IMR-90 (cell line): Measurements from ENCODE around the gene WNT7B. TPM values are rescaled to one million over a fixed set of nuclear protein-coding genes. Genes with fewer than 3 reads are reported as not detected.

ENCODE experiments used
- ATAC-seq: fragments of 200-7000 bp; cut with Tn5 transposase; 2 replicates; pipeline ENCODE4 v1.9.1; 2020; ENCODE audit warnings: low read depth, mild to moderate bottlenecking, moderate library complexity
- BruUV-seq: library from RNA; stranded (reverse); fragments of 400-500 nt; replicated peaks from 2 replicates; lab custom pipeline; 2021; lab: Mats Ljungman, UMichigan
- CTCF ChIA-PET: fragments of 300-600 bp; formaldehyde crosslinking; extraction: SDS; loops from one replicate; lab custom pipeline; 2021; ENCODE audit warnings: antibody characterized with exemption; lab: Yijun Ruan, JAX
- POLR2A ChIA-PET: fragments of 300-600 bp; sonication (Branson Sonifier 250); formaldehyde crosslinking; loops from one replicate; lab custom pipeline; 2022; ENCODE audit warnings: antibody characterized with exemption; ENCODE audit not compliant: unreplicated experiment; lab: Charles Lee
- DNase-seq: peaks from one replicate; pipeline ENCODE4 v3.0.0; 2013
- H2AFZ ChIP-seq: replicated peaks from 2 replicates; pipeline ENCODE3; 2013; ENCODE audit warnings: low read length, mild to moderate bottlenecking; ENCODE audit not compliant: poor library complexity
- H2AK5ac ChIP-seq: 2 replicates; pipeline ENCODE4 v1.6.1; 2013; ENCODE audit warnings: low read depth, low read length, inconsistent platforms
- H2AK9ac ChIP-seq: replicated peaks from 2 replicates; pipeline ENCODE3; 2013; ENCODE audit warnings: mild to moderate bottlenecking, low read depth, low read length, moderate library complexity; ENCODE audit not compliant: poor library complexity
- H2BK120ac ChIP-seq: 2 replicates; pipeline ENCODE4 v1.6.1; 2013; ENCODE audit warnings: low read depth, low read length, inconsistent platforms
- H2BK15ac ChIP-seq: 3 replicates; pipeline ENCODE4 v1.6.1; 2013; ENCODE audit warnings: low read depth, low read length, inconsistent platforms
- H2BK20ac ChIP-seq: 2 replicates; pipeline ENCODE4 v1.6.1; 2013; ENCODE audit warnings: low read depth, mild to moderate bottlenecking, inconsistent platforms, low read length, moderate library complexity
- H2BK5ac ChIP-seq: 2 replicates; pipeline ENCODE4 v1.6.1; 2013; ENCODE audit warnings: mild to moderate bottlenecking, low read depth, low read length, inconsistent platforms; ENCODE audit not compliant: poor library complexity, severe bottlenecking
- H3K14ac ChIP-seq: replicated peaks from 2 replicates; pipeline ENCODE4 v1.6.1; 2013; ENCODE audit warnings: low read depth, low read length, inconsistent platforms
- H3K18ac ChIP-seq: 2 replicates; pipeline ENCODE4 v1.6.1; 2013; ENCODE audit warnings: low read depth, low read length, control low read depth
- H3K23ac ChIP-seq: 2 replicates; pipeline ENCODE4 v1.6.1; 2013; ENCODE audit warnings: low read depth, low read length, inconsistent platforms
- H3K27ac ChIP-seq: 2 replicates; pipeline ENCODE4 v1.5.1; 2013; ENCODE audit warnings: mild to moderate bottlenecking, control low read depth, low read length; ENCODE audit not compliant: insufficient read depth
- H3K27me3 ChIP-seq: 2 replicates; pipeline ENCODE4 v1.6.1; 2013; ENCODE audit warnings: low read length; ENCODE audit not compliant: control insufficient read depth, insufficient read depth
- H3K36me3 ChIP-seq: 2 replicates; pipeline ENCODE4 v1.6.1; 2013; ENCODE audit warnings: low read length, mixed read lengths; ENCODE audit not compliant: control insufficient read depth, insufficient read depth
- H3K4ac ChIP-seq: 2 replicates; pipeline ENCODE4 v1.6.1; 2013; ENCODE audit warnings: low read depth, low read length, inconsistent platforms
- H3K4me1 ChIP-seq: 2 replicates; pipeline ENCODE4 v1.6.1; 2013; ENCODE audit warnings: low read length, mixed read lengths; ENCODE audit not compliant: control insufficient read depth, insufficient read depth
- H3K4me2 ChIP-seq: 2 replicates; pipeline ENCODE4 v1.6.1; 2013; ENCODE audit warnings: low read depth, mild to moderate bottlenecking, control low read depth, low read length, moderate library complexity
- H3K4me3 ChIP-seq: 2 replicates; pipeline ENCODE4 v1.5.1; 2013; ENCODE audit warnings: low read depth, mild to moderate bottlenecking, control low read depth, low read length, moderate library complexity; ENCODE audit not compliant: insufficient read depth
- H3K56ac ChIP-seq: 2 replicates; pipeline ENCODE4 v1.6.1; 2013; ENCODE audit warnings: low read length, inconsistent platforms; ENCODE audit not compliant: insufficient read depth; ENCODE audit errors: extremely low read depth
- H3K79me1 ChIP-seq, 2 experiments: 2 replicates each; pipeline ENCODE4 v1.6.1; 2013; ENCODE audit warnings: low read length in 2 of 2, inconsistent platforms in 1 of 2, low read depth in 1 of 2
- H3K9ac ChIP-seq: 2 replicates; pipeline ENCODE4 v1.6.1; 2013; ENCODE audit warnings: low read depth, low read length, control low read depth
- H3K9me1 ChIP-seq: 2 replicates; pipeline ENCODE4 v1.6.1; 2013; ENCODE audit warnings: low read length, inconsistent platforms; ENCODE audit not compliant: insufficient read depth
- H3K9me3 ChIP-seq: 2 replicates; pipeline ENCODE4 v1.6.1; 2013; ENCODE audit warnings: low read length; ENCODE audit not compliant: control insufficient read depth, insufficient read depth
- H4K20me1 ChIP-seq: 2 replicates; pipeline ENCODE4 v1.6.1; 2013; ENCODE audit warnings: low read length, inconsistent platforms; ENCODE audit not compliant: insufficient read depth
- H4K5ac ChIP-seq: 2 replicates; pipeline ENCODE4 v1.6.1; 2013; ENCODE audit warnings: mild to moderate bottlenecking, low read depth, low read length, control low read depth
- H4K8ac ChIP-seq, 2 experiments: 2 replicates each; pipeline ENCODE4 v1.6.1; 2013; ENCODE audit warnings: low read depth in 2 of 2, low read length in 2 of 2, control low read depth in 1 of 2, inconsistent platforms in 1 of 2
- H4K91ac ChIP-seq: 2 replicates; pipeline ENCODE4 v1.6.1; 2013; ENCODE audit warnings: low read depth, low read length, inconsistent platforms; ENCODE audit not compliant: insufficient read depth
- BHLHE40 ChIP-seq: fragments of 150-350 bp; IDR thresholded peaks from 2 replicates; pipeline ENCODE4 v1.6.1; 2016; ENCODE audit warnings: mild to moderate bottlenecking, low read depth, low read length
- CEBPB ChIP-seq: IDR thresholded peaks from 2 replicates; pipeline ENCODE4 v1.6.1; 2012; ENCODE audit warnings: low read depth, low read length, improper control_type of control experiment
- CHD1 ChIP-seq: IDR thresholded peaks from 2 replicates; pipeline ENCODE4 v1.6.1; 2012; ENCODE audit warnings: low read depth, low read length, improper control_type of control experiment
- FOS ChIP-seq: fragments of 150-350 bp; IDR thresholded peaks from 2 replicates; pipeline ENCODE4 v1.6.1; 2016; ENCODE audit warnings: low read depth, low read length
- MAFK ChIP-seq: IDR thresholded peaks from 2 replicates; pipeline ENCODE4 v1.6.1; 2012; ENCODE audit warnings: low read depth, low read length, improper control_type of control experiment
- MAZ ChIP-seq: IDR thresholded peaks from 2 replicates; pipeline ENCODE4 v1.6.1; 2012; ENCODE audit warnings: low read depth, mild to moderate bottlenecking, low read length, improper control_type of control experiment, moderate library complexity, borderline replicate concordance
- MXI1 ChIP-seq: IDR thresholded peaks from 2 replicates; pipeline ENCODE4 v1.6.1; 2012; ENCODE audit warnings: low read depth, mild to moderate bottlenecking, low read length, moderate library complexity, borderline replicate concordance
- NFE2L2 ChIP-seq: fragments of 150-350 bp; IDR thresholded peaks from 2 replicates; pipeline ENCODE4 v1.6.1; 2016; ENCODE audit warnings: low read depth, mild to moderate bottlenecking, low read length
- POLR2A ChIP-seq: IDR thresholded peaks from 2 replicates; pipeline ENCODE4 v1.6.1; 2012; ENCODE audit warnings: mild to moderate bottlenecking, low read depth, low read length
- RAD21 ChIP-seq: IDR thresholded peaks from 2 replicates; pipeline ENCODE4 v1.6.1; 2012; ENCODE audit warnings: low read length, improper control_type of control experiment
- RCOR1 ChIP-seq: IDR thresholded peaks from 2 replicates; pipeline ENCODE4 v1.6.1; 2012; ENCODE audit warnings: mild to moderate bottlenecking, low read length, improper control_type of control experiment; ENCODE audit not compliant: insufficient replicate concordance
- RFX5 ChIP-seq: IDR thresholded peaks from 2 replicates; pipeline ENCODE4 v1.8.0; 2012; ENCODE audit warnings: low read depth, mild to moderate bottlenecking, low read length, moderate library complexity
- SMC3 ChIP-seq: fragments of 150-350 bp; IDR thresholded peaks from 2 replicates; pipeline ENCODE4 v1.6.1; 2016; ENCODE audit warnings: low read depth, mild to moderate bottlenecking, antibody characterized with exemption, low read length, moderate library complexity
- WGBS, 2 experiments: methylation state at CpG; one replicate each; pipeline versions ENCODE4 v1.1.5 to v1.1.7; 2013; ENCODE audit warnings: missing lambda C conversion rate in 2 of 2; ENCODE audit not compliant: insufficient read length in 1 of 2; ENCODE audit errors: extremely low coverage in 2 of 2; 5-methylcytosine and 5-hydroxymethylcytosine counted together
- dilution Hi-C: fragments of 300-500 bp; cut with HindIII; formaldehyde crosslinking; loops from one replicate; pipeline ENCODE4 v1.14.3; 2018; ENCODE audit warnings: low sequenced_read_pairs; ENCODE audit not compliant: unreplicated experiment
- in situ Hi-C: fragments of 300-500 bp; cut with MboI; formaldehyde crosslinking; loops from 3 replicates; pipeline ENCODE4 v1.14.3; 2019; ENCODE audit warnings: low sequenced_read_pairs, inconsistent platforms, mixed read lengths
- intact Hi-C: fragments of 100-400 bp; cut with micrococcal nuclease; formaldehyde crosslinking; loops from 2 replicates; pipeline ENCODE4 v1.10.0; 2022
- polyA plus RNA-seq, 3 experiments: library from polyadenylated mRNA; depleted of rRNA; stranded (reverse); fragments of >200 nt; gene quantifications; 2 replicates each; pipeline ENCODE4 v1.2.3, GENCODE V29; 2012; ENCODE audit warnings: low replicate concordance in 1 of 3
- total RNA-seq: library from RNA; depleted of rRNA; stranded (reverse); fragments of >200 nt; gene quantifications from 2 replicates; pipeline ENCODE4 v1.2.3, GENCODE V29; 2012
- TF ChIP-seq, protein P1 (sequence below): fragments of 150-350 bp; IDR thresholded peaks from 2 replicates; pipeline ENCODE4 v1.6.1; 2017; ENCODE audit warnings: mild to moderate bottlenecking, antibody characterized with exemption, low read length, low read depth
- TF ChIP-seq, protein P2 (sequence below): conservative IDR thresholded peaks from 2 replicates; pipeline ENCODE4 v1.5.1; 2012; ENCODE audit warnings: mild to moderate bottlenecking, low read depth, low read length, improper control_type of control experiment
- TF ChIP-seq, protein P3 (sequence below): fragments of 150-350 bp; IDR thresholded peaks from 2 replicates; pipeline ENCODE4 v1.6.1; 2016; ENCODE audit warnings: low read depth, mild to moderate bottlenecking, low read length, moderate library complexity, borderline replicate concordance

The WNT7B gene
- total and polyA plus RNA-seq, 2 of the 4 experiments (the other 2 are of a cell fraction) = under 0.01 to 0.15 TPM

DNA sequence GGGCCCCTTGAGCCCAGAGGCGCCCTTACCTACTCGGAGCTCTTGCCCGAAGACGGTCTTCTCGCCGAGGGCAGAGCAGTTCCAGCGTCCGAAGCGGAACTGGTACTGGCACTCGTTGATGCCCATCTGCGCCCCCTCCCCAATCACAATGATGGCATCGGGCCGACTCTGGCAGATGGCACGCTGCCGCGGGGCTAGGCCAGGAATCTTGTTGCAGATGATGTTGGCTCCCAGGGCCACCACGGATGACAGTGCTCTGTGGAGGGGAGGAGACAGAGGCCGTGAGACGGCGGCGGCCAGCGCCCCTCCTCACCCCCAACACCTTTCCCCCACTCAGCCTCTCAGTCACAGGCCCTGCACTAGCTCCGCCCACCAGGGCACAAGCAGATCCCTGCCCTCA is 27.1 kb downstream of the WNT7B start:
- H2AFZ ChIP-seq = no peak overlapping the region
- DNase-seq (no peak), ATAC-seq (no peak)
- H2BK120ac ChIP-seq = no peak overlapping the region
- no peaks in the 10 kb centered on the region for H3K9me3 ChIP-seq
- ChIA-PET POLR2A (no interaction called here), CTCF (no interaction called here)
- TF ChIP-seq, protein P1, sequence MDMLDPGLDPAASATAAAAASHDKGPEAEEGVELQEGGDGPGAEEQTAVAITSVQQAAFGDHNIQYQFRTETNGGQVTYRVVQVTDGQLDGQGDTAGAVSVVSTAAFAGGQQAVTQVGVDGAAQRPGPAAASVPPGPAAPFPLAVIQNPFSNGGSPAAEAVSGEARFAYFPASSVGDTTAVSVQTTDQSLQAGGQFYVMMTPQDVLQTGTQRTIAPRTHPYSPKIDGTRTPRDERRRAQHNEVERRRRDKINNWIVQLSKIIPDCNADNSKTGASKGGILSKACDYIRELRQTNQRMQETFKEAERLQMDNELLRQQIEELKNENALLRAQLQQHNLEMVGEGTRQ = no peak
- no peak for TF ChIP-seq RCOR1
- TF ChIP-seq CEBPB = no peak
- TF ChIP-seq, protein P2, sequence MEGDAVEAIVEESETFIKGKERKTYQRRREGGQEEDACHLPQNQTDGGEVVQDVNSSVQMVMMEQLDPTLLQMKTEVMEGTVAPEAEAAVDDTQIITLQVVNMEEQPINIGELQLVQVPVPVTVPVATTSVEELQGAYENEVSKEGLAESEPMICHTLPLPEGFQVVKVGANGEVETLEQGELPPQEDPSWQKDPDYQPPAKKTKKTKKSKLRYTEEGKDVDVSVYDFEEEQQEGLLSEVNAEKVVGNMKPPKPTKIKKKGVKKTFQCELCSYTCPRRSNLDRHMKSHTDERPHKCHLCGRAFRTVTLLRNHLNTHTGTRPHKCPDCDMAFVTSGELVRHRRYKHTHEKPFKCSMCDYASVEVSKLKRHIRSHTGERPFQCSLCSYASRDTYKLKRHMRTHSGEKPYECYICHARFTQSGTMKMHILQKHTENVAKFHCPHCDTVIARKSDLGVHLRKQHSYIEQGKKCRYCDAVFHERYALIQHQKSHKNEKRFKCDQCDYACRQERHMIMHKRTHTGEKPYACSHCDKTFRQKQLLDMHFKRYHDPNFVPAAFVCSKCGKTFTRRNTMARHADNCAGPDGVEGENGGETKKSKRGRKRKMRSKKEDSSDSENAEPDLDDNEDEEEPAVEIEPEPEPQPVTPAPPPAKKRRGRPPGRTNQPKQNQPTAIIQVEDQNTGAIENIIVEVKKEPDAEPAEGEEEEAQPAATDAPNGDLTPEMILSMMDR = no peak
- no peak for TF ChIP-seq POLR2A
- TF ChIP-seq RFX5 = no peak
- TF ChIP-seq MAFK = no peak
- no peak for TF ChIP-seq RAD21
- TF ChIP-seq MAZ = no peak
- TF ChIP-seq NFE2L2 = no peak
- no peak for TF ChIP-seq SMC3
- TF ChIP-seq FOS = no peak
- TF ChIP-seq CHD1 = no peak
- TF ChIP-seq, protein P3, sequence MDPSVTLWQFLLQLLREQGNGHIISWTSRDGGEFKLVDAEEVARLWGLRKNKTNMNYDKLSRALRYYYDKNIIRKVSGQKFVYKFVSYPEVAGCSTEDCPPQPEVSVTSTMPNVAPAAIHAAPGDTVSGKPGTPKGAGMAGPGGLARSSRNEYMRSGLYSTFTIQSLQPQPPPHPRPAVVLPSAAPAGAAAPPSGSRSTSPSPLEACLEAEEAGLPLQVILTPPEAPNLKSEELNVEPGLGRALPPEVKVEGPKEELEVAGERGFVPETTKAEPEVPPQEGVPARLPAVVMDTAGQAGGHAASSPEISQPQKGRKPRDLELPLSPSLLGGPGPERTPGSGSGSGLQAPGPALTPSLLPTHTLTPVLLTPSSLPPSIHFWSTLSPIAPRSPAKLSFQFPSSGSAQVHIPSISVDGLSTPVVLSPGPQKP = no peak
- TF ChIP-seq BHLHE40 = no peak
- no peak for TF ChIP-seq MXI1
- no peak overlapping the region for H3K56ac ChIP-seq
- dilution Hi-C loops = no loop called here
- H3K9me1 ChIP-seq = no peaks in the 10 kb centered on the region; the same call in 1 of the 2 replicates
- H3K18ac ChIP-seq = no peak overlapping the region
- H2AK5ac ChIP-seq = no peak overlapping the region
- BruUV-seq = no TSS peak
- no peak overlapping the region for H4K8ac ChIP-seq
- H3K4me1 ChIP-seq = no peaks in the 10 kb centered on the region
- no peak overlapping the region for H3K4me3 ChIP-seq
- H3K27me3 ChIP-seq = peaks cover 26% of the 10 kb centered on the region
- intact Hi-C loops = no loop called here
- in situ Hi-C loops = no loop called here
- H3K4me2 ChIP-seq = no peak overlapping the region
- no peak overlapping the region for H4K5ac ChIP-seq
- no peak overlapping the region for H4K91ac ChIP-seq
- no peak overlapping the region for H2BK5ac ChIP-seq
- H2BK15ac ChIP-seq = no peak overlapping the region
- H3K23ac ChIP-seq = no peak overlapping the region
- no peak overlapping the region for H2AK9ac ChIP-seq
- no peak overlapping the region for H3K14ac ChIP-seq
- H3K9ac ChIP-seq = no peak overlapping the region
- no peaks in the 10 kb centered on the region for H3K36me3 ChIP-seq
- H3K79me1 ChIP-seq = no peaks in the 10 kb centered on the region
- H3K27ac ChIP-seq = no peak overlapping the region
- WGBS, 2 experiments = 79% methylated on average over 8 of the region's 23 CpGs; no CpG with 5 or more reads in 1 of the 2 experiments
- H2BK20ac ChIP-seq = no peak overlapping the region
- no peak overlapping the region for H3K4ac ChIP-seq
- no peaks in the 10 kb centered on the region; the same call in none of the 2 replicates for H4K20me1 ChIP-seq
